Measurements from ENCODE around the gene NADSYN1.
"Not testable (repeated sequence)": the region's sequence is repeated elsewhere in the genome, so short reads cannot be mapped to it uniquely, and the experiment has no call there.

Gene NADSYN1

DNA sequence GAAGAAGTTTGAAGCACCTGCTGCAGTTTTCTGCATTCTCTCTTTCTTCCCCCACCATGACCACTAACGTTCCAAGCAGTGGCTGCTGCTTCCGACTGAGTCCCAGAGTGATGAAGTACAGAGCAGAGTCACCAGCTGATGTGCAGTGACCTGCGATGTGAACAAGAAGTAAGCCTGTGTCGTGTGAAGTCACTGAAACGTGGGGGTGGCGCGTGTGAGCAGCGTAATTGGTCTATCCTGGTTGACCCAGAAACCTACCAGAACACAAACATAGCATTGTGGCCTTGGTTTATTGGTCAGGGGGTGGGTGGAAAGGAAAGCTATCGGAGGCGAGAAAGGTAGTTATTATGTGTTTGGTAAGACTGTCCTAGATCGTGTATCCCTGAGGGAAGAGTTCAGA, 77.6 kb downstream of the NADSYN1 start:
- Histone ChIP-seq H3K4me3 (ENCODE audit: extremely low read depth, insufficient read depth, low read length, poor library complexity, severe bottlenecking) (no peak overlapping the region), H3K9me3 (ENCODE audit: control insufficient read depth, low read length) (no peaks in the 10 kb centered on the region), H3K27ac (ENCODE audit: low read depth, low read length, severe bottlenecking) (no peak overlapping the region), H3K4me1 (ENCODE audit: control insufficient read depth, insufficient read depth, low read length, poor library complexity, severe bottlenecking) (no peaks in the 10 kb centered on the region), H3K36me3 (ENCODE audit: control insufficient read depth, insufficient read depth, low read length) (no peaks in the 10 kb centered on the region)
- WGBS, 2 experiments (ENCODE audit: insufficient coverage in 2 of 2): 93 to 99% methylated on average over 6 to 7 of the region's 11 CpGs

DNA sequence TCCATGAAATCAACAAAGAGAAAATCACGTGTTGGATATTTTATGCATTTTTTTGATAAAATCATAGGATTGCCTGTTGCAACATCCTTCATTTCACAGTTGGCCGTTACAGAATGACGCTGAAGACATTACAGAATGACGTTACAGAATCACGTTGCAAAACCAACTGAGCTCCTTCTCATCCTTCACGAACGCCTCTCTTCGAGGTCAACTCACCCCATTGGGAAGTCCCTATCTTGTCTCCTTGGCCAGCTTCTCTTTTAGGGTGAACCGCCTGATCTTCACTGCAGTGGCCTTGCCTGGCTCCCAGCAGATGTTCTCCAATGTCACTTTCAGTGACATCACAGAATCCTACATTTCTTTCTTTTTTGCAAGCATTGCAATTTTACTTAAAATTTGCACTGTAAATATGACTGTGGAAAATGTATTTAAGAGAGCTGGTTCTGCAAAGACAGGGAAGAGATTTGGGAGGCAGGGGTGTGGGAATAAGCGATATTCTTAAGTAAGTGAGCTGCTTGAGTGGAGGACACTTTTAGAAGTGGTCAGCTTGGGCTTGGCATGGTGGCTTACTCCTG, 79.1 kb downstream of the NADSYN1 start:
- 83 to 86% methylated on average over 10 of the region's 10 CpGs for WGBS, 2 experiments (ENCODE audit: insufficient coverage in 2 of 2)
- Histone ChIP-seq H3K9me3 (ENCODE audit: control insufficient read depth, low read length) (no peaks in the 10 kb centered on the region), H3K4me1 (ENCODE audit: control insufficient read depth, insufficient read depth, low read length, poor library complexity, severe bottlenecking) (no peaks in the 10 kb centered on the region), H3K27ac (ENCODE audit: low read depth, low read length, severe bottlenecking) (no peak overlapping the region), H3K36me3 (ENCODE audit: control insufficient read depth, insufficient read depth, low read length) (no peaks in the 10 kb centered on the region), H3K4me3 (ENCODE audit: extremely low read depth, insufficient read depth, low read length, poor library complexity, severe bottlenecking) (no peak overlapping the region)

DNA sequence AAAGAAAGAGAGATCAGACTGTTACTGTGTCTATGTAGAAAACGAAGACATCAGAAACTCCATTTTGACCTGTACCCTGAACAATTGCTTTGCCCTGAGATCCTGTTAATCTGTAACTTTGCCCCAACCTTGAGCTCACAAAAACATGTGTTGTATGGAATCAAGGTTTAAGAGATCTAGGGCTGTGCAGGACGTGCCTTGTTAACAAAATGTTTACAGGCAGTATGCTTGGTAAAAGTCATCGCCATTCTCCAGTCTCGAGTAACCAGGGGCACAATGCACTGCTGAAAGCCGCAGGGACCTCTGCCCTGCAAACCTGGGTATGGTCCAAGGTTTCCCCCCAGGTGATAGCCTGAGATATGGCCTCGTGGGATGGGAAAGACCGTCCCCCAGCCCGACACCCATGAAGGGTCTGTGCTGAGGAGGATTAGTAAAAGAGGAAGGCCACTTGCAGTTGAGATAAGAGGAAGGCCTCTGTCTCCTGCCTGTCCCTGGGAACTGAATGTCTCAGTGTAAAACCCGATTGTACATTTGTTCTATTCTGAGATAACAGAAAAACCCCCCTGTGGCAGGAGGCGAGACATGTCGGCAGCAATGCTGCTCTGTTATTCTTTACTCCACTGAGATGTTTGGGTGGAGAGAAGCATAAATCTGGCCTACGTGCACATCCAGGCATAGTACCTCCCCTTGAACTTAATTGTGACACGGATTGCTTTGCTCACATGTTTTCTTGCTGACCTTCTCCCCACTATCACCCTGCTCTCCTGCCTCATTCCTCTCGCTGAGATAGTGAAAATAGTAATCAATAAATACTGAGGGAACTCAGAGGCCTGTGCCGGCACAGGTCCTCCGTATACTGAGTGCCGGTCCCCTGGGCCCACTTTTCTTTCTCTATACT, 82.0 kb downstream of the NADSYN1 start:
- not testable (repeated sequence) for H3K4me3 ChIP-seq (ENCODE audit: extremely low read depth, insufficient read depth, low read length, poor library complexity, severe bottlenecking); H3K9me3 ChIP-seq (ENCODE audit: control insufficient read depth, low read length); H3K27ac ChIP-seq (ENCODE audit: low read depth, low read length, severe bottlenecking); H3K36me3 ChIP-seq (ENCODE audit: control insufficient read depth, insufficient read depth, low read length); H3K4me1 ChIP-seq (ENCODE audit: control insufficient read depth, insufficient read depth, low read length, poor library complexity, severe bottlenecking)
- WGBS, 2 experiments (ENCODE audit: insufficient coverage in 2 of 2): 95% methylated on average over 9 to 11 of the region's 17 CpGs

DNA sequence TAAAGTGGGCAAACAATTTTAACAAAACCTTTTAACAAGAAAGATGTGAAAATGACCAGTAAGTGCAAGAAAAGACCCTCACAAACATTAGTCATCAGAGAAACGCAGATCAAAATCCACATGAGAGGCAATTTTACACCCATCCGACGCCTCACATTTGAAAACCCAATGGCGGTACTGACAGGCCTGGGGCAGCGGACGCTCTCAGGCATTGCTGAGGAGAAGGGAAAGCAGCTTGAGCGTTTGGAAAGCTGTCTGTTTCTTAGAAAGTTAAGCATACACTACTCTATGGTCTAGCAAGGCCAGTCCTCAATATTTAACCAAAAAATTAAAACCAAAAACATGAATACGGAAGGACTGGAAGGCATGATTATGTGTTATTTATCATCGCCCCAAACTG, 82.8 kb downstream of the NADSYN1 start:
- WGBS, 2 experiments (ENCODE audit: insufficient coverage in 2 of 2): 96% methylated on average over 4 to 6 of the region's 9 CpGs
- no peaks in the 10 kb centered on the region for H3K36me3 ChIP-seq (ENCODE audit: control insufficient read depth, insufficient read depth, low read length)
- H3K4me1 ChIP-seq (ENCODE audit: control insufficient read depth, insufficient read depth, low read length, poor library complexity, severe bottlenecking): no peaks in the 10 kb centered on the region
- H3K27ac ChIP-seq (ENCODE audit: low read depth, low read length, severe bottlenecking): no peak overlapping the region
- no peak overlapping the region for H3K4me3 ChIP-seq (ENCODE audit: extremely low read depth, insufficient read depth, low read length, poor library complexity, severe bottlenecking)
- no peaks in the 10 kb centered on the region for H3K9me3 ChIP-seq (ENCODE audit: control insufficient read depth, low read length)

DNA sequence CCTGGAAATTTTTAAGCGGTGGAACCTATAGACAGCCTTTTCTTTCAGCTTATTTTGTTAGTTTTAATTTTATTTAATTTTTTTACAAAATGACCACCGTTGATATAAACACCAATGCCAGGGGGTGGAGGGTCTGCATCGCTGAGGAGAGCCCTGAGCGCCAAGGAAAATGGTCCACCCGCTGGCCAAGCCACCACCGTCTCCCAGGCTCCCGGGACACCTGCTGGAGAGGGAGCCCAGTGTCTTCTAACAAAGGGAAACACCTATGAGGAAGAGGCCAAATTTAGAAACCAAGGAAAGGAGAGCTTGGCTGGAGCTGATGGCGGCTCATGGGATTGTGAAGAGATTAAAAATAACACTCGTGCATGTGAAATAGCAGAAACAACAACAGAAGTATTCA, 84.5 kb downstream of the NADSYN1 start:
- 94 to 97% methylated on average over 5 to 8 of the region's 9 CpGs for WGBS, 2 experiments (ENCODE audit: insufficient coverage in 2 of 2)
- H3K36me3 ChIP-seq (ENCODE audit: control insufficient read depth, insufficient read depth, low read length): no peaks in the 10 kb centered on the region
- H3K27ac ChIP-seq (ENCODE audit: low read depth, low read length, severe bottlenecking): no peak overlapping the region
- H3K4me1 ChIP-seq (ENCODE audit: control insufficient read depth, insufficient read depth, low read length, poor library complexity, severe bottlenecking): no peaks in the 10 kb centered on the region
- no peaks in the 10 kb centered on the region for H3K9me3 ChIP-seq (ENCODE audit: control insufficient read depth, low read length)
- H3K4me3 ChIP-seq (ENCODE audit: extremely low read depth, insufficient read depth, low read length, poor library complexity, severe bottlenecking): no peak overlapping the region

DNA sequence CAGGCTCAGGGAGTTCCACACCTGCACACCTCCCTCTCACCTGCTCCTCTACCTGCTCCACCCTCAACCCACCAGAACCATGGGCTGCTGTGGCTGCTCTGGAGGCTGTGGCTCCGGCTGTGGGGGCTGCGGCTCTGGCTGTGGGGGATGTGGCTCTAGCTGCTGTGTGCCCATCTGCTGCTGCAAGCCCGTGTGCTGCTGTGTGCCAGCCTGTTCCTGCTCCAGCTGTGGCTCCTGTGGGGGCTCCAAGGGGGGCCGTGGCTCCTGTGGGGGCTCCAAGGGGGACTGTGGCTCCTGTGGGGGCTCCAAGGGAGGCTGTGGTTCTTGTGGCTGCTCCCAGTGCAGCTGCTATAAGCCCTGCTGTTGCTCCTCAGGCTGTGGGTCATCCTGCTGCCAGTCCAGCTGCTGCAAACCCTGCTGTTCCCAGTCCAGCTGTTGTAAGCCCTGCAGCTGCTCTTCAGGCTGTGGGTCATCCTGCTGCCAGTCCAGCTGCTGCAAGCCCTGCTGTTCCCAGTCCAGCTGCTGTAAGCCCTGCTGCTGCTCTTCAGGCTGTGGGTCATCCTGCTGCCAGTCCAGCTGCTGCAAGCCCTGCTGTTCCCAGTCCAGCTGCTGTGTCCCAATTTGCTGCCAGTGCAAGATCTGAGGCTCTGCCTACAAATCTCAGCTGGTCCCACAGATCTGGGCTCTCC, 85.1 kb downstream of the NADSYN1 start, which contains the start of gene KRTAP5-8:
KRTAP5-8 (plus strand) TSS at position 49 of the 689 bp plus-strand sequence; CDS start at position 80, 31 bp downstream.
- H3K4me1 ChIP-seq (ENCODE audit: control insufficient read depth, insufficient read depth, low read length, poor library complexity, severe bottlenecking); H3K27ac ChIP-seq (ENCODE audit: low read depth, low read length, severe bottlenecking); H3K4me3 ChIP-seq (ENCODE audit: extremely low read depth, insufficient read depth, low read length, poor library complexity, severe bottlenecking); H3K36me3 ChIP-seq (ENCODE audit: control insufficient read depth, insufficient read depth, low read length); H3K9me3 ChIP-seq (ENCODE audit: control insufficient read depth, low read length): not testable (repeated sequence)
- 86 to 90% methylated on average over 2 to 3 of the region's 4 CpGs for WGBS, 2 experiments (ENCODE audit: insufficient coverage in 2 of 2)

DNA sequence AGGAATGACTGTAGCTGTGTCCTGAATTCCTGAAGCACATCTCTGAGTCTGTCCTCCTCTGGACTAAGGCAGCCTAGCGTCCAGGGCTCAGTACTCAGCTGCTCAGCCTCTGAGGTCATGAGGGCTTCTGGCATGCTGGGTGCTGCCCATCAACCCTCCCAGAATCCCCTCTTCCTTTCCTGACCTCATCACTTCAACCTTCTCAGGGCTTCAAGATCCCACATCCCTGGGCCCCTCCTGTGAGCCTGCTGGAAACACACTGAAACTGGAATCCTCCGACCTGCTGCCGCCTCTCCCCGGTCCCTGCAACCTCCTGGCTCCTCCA, 85.6 kb downstream of the NADSYN1 start:
- Histone ChIP-seq H3K36me3 (ENCODE audit: control insufficient read depth, insufficient read depth, low read length) (no peaks in the 10 kb centered on the region), H3K27ac (ENCODE audit: low read depth, low read length, severe bottlenecking) (no peak overlapping the region), H3K4me1 (ENCODE audit: control insufficient read depth, insufficient read depth, low read length, poor library complexity, severe bottlenecking) (no peaks in the 10 kb centered on the region), H3K9me3 (ENCODE audit: control insufficient read depth, low read length) (no peaks in the 10 kb centered on the region), H3K4me3 (ENCODE audit: extremely low read depth, insufficient read depth, low read length, poor library complexity, severe bottlenecking) (no peak overlapping the region)
- WGBS, 2 experiments (ENCODE audit: insufficient coverage in 2 of 2): 82 to 94% methylated on average over 3 to 4 of the region's 4 CpGs

DNA sequence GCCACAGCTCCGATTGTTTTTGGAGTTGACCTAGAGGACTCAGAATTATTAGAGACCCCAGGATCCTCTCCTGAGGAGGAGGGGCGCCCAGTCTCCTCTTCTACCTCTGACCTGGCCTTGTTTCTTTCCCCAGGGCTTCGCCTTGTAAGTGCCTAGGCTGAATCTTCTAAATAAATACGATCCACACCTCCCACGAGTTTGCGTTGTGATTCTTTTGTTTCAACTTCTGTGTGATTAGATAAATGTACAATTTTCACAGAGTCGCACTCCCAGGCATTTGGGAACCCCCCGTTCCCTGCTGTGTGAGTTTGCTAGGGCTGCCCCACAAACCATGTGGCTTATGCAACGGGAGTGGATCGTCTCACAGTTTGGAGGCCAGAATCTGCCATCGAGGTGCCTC, 86.0 kb downstream of the NADSYN1 start:
- Histone ChIP-seq H3K4me3 (ENCODE audit: extremely low read depth, insufficient read depth, low read length, poor library complexity, severe bottlenecking) (no peak overlapping the region), H3K9me3 (ENCODE audit: control insufficient read depth, low read length) (no peaks in the 10 kb centered on the region), H3K4me1 (ENCODE audit: control insufficient read depth, insufficient read depth, low read length, poor library complexity, severe bottlenecking) (no peaks in the 10 kb centered on the region), H3K36me3 (ENCODE audit: control insufficient read depth, insufficient read depth, low read length) (no peaks in the 10 kb centered on the region), H3K27ac (ENCODE audit: low read depth, low read length, severe bottlenecking) (no peak overlapping the region)
- 89 to 95% methylated on average over 6 of the region's 11 CpGs for WGBS, 2 experiments (ENCODE audit: insufficient coverage in 2 of 2)

DNA sequence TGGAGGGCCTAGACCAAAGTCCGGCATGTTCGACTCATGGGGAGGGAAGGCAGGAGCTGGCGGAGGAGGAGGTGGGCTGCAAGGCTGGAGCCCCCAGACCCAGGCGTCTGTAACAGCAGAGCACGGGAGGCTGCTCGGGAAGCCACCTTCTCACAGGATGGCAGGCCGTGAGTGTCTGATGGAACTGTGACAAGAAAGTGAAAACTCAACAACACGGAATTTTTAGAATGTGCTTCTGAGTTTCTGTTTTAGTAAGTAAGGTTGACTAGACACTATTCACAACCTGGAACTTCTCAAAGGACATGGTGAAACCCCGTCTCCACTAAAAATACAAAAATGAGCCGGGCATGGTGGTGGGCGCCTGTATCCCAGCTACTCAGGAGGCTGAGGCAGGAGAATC, 87.0 kb downstream of the NADSYN1 start:
- H3K36me3 ChIP-seq (ENCODE audit: control insufficient read depth, insufficient read depth, low read length); H3K9me3 ChIP-seq (ENCODE audit: control insufficient read depth, low read length); H3K4me3 ChIP-seq (ENCODE audit: extremely low read depth, insufficient read depth, low read length, poor library complexity, severe bottlenecking); H3K4me1 ChIP-seq (ENCODE audit: control insufficient read depth, insufficient read depth, low read length, poor library complexity, severe bottlenecking); H3K27ac ChIP-seq (ENCODE audit: low read depth, low read length, severe bottlenecking): not testable (repeated sequence)
- 92 to 93% methylated on average over 9 to 11 of the region's 11 CpGs for WGBS, 2 experiments (ENCODE audit: insufficient coverage in 2 of 2)

DNA sequence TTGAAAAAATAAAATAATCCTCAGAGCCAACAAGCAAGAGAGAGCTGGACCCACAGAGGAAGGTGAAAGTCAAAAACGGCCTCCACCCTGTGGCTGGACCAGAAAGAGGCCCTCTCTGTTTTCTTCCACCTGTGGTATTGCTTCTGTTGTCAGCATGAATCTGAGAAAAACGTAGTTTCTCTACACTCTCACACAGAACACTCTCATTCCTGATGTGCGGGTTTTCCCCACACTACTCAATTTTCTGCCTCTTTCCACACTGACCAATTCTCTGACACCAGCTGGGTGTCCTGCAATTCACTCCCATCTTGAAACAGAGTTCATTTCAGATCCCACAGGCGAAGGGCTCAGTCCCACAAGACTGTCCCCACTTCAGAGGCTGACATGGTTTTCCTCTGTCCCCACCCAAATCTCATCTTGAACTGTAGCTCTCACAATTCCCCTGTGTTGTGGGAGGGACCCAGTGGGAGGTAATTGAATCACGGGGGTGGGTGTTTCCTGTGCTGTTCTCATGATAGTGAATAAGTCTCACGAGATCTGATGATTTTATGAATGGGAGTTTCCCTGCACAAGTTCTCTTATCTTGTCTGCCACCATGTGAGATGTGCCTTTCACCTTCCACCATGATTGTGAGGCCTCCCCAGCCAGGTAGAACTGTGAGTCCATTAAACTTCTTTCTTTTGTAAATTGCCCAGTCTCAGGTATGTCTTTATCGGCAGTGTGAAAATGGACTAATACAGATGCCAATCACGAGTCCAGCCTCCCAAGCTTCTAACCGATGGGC, 87.7 kb downstream of the NADSYN1 start:
- not testable (repeated sequence) for H3K4me1 ChIP-seq (ENCODE audit: control insufficient read depth, insufficient read depth, low read length, poor library complexity, severe bottlenecking); H3K36me3 ChIP-seq (ENCODE audit: control insufficient read depth, insufficient read depth, low read length); H3K4me3 ChIP-seq (ENCODE audit: extremely low read depth, insufficient read depth, low read length, poor library complexity, severe bottlenecking); H3K9me3 ChIP-seq (ENCODE audit: control insufficient read depth, low read length); H3K27ac ChIP-seq (ENCODE audit: low read depth, low read length, severe bottlenecking)
- WGBS, 2 experiments (ENCODE audit: insufficient coverage in 2 of 2): 92% methylated on average over 7 to 8 of the region's 9 CpGs

Measured in mesodermal cell (in vitro differentiated cells).